NB4 (cell line): ENCODE measurements around the gene CEP120.

Experiments
- POLR2A ChIP-seq: IDR thresholded peaks from 2 replicates; pipeline ENCODE4 v1.6.1; 2011; ENCODE audit warnings: mild to moderate bottlenecking; ENCODE audit not compliant: insufficient read length; ENCODE audit errors: extremely low read depth
- TF ChIP-seq, protein P1 (sequence below): IDR thresholded peaks from one replicate; pipeline ENCODE4 v1.5.1; 2012; ENCODE audit warnings: low read depth, low read length

DNA sequence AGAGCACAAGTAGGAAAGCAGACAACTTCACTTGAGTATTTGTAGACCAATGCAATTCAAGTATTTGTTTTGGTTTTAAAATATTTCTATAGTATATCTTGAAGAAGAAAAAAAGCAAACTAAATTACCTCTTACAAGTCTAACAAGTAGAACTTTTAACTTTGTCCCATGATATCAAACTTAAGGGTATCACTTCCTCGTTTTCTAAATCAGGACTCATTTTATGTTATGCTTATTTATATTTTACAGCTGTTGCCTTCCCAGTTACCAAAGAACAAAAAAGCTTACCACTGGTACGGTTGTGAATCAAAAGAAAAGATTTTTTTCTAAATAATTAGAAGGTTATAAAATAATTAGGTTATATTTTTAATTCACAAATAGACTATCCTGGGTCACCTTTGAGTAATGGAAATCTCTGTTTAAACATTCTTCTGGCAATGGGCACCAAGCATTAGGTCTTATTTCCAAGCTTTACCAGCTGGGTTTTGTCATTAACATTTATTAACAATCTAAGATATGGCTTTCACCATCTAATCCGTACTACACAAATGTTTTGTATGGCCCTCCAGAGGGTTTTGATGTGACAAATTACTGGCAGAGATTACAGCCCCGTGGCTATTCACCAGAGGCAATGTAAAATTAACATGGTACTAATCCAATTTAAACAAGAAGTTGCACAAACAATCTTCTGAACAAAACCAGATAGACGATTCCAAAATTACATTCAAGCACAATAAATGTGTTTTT, 63.6 kb downstream of the CEP120 start:
- TF ChIP-seq, protein P1, sequence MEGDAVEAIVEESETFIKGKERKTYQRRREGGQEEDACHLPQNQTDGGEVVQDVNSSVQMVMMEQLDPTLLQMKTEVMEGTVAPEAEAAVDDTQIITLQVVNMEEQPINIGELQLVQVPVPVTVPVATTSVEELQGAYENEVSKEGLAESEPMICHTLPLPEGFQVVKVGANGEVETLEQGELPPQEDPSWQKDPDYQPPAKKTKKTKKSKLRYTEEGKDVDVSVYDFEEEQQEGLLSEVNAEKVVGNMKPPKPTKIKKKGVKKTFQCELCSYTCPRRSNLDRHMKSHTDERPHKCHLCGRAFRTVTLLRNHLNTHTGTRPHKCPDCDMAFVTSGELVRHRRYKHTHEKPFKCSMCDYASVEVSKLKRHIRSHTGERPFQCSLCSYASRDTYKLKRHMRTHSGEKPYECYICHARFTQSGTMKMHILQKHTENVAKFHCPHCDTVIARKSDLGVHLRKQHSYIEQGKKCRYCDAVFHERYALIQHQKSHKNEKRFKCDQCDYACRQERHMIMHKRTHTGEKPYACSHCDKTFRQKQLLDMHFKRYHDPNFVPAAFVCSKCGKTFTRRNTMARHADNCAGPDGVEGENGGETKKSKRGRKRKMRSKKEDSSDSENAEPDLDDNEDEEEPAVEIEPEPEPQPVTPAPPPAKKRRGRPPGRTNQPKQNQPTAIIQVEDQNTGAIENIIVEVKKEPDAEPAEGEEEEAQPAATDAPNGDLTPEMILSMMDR, result no peak
- TF ChIP-seq POLR2A, result no peak
